ENCODE data around the gene HMGN1.
A peak's percentile ranks its signal among the peaks of the same experiment; 100 is the strongest.

The HMGN1 gene

GRCh38 chr21:39346206-39346605 is 2.7 kb downstream of the HMGN1 start:
- Histone ChIP-seq H4K20me1 (ENCODE audit: insufficient read depth, low read length, poor library complexity, severe bottlenecking) (peaks cover 55% of the 10 kb centered on the region), H2AFZ (ENCODE audit: low read length) (no peak overlapping the region), H3K4me3 (ENCODE audit: low read length, poor library complexity, severe bottlenecking) (peak overlapping the region; percentile 98), H3F3A (ENCODE audit: low read depth) (0 out of 2 replicates have a peak, but pooled peaks cover 7% of the 10 kb centered on the region), H3K36me3 (ENCODE audit: insufficient read depth, low read length) (peaks cover 45% of the 10 kb centered on the region), H3K79me2 (ENCODE audit: insufficient read depth, low read length) (peaks cover 67% of the 10 kb centered on the region), H3K9ac (ENCODE audit: low read depth, low read length, poor library complexity, severe bottlenecking) (peak overlapping the region; percentile 96), H3K27me3 (ENCODE audit: insufficient read depth, low read length, poor library complexity, severe bottlenecking) (no peaks in the 10 kb centered on the region), H3K9me3 (ENCODE audit: insufficient read depth, low read depth, low read length) (no peaks in the 10 kb centered on the region), H3K4me2 (ENCODE audit: low read depth, low read length, poor library complexity, severe bottlenecking) (peak overlapping the region; percentile 97), H3K9me2 (replicated peaks; ENCODE audit: low read depth, low read length) (no peaks in the 10 kb centered on the region), H3K4me1 (ENCODE audit: insufficient read depth, low read length, poor library complexity, severe bottlenecking) (peaks cover 39% of the 10 kb centered on the region)
- TF ChIP-seq CTCF (conservative IDR thresholded peaks at IDR 0.05; ENCODE audit: low read length) (no peak), EZH2phosphoT487 (IDR thresholded peaks at IDR 0.05; ENCODE audit: borderline replicate concordance) (no peak)

- Histone ChIP-seq H2AFZ (ENCODE audit: low read length) (no peak overlapping the region), H3K4me3 (ENCODE audit: low read length, poor library complexity, severe bottlenecking) (peak overlapping the region; percentile 98)
- no peak for TF ChIP-seq CTCF (conservative IDR thresholded peaks at IDR 0.05; ENCODE audit: low read length)
- TF ChIP-seq EZH2phosphoT487 (IDR thresholded peaks at IDR 0.05; ENCODE audit: borderline replicate concordance): no peak
These were observed 3.4 kb downstream of the HMGN1 start for GRCh38 chr21:39345440-39345839.

GRCh38 chr21:39344848-39345247 is 4.0 kb downstream of the HMGN1 start:
- Histone ChIP-seq H3K9me3 (ENCODE audit: insufficient read depth, low read depth, low read length) (no peaks in the 10 kb centered on the region), H2AFZ (ENCODE audit: low read length) (no peak overlapping the region), H3F3A (ENCODE audit: low read depth) (0 out of 2 replicates have a peak, but pooled peaks cover 6% of the 10 kb centered on the region), H3K36me3 (ENCODE audit: insufficient read depth, low read length) (peaks cover 51% of the 10 kb centered on the region), H4K20me1 (ENCODE audit: insufficient read depth, low read length, poor library complexity, severe bottlenecking) (peaks cover 55% of the 10 kb centered on the region), H3K4me1 (ENCODE audit: insufficient read depth, low read length, poor library complexity, severe bottlenecking) (peaks cover 31% of the 10 kb centered on the region), H3K27me3 (ENCODE audit: insufficient read depth, low read length, poor library complexity, severe bottlenecking) (no peaks in the 10 kb centered on the region), H3K4me3 (ENCODE audit: low read length, poor library complexity, severe bottlenecking) (peak overlapping the region; percentile 98), H3K79me2 (ENCODE audit: insufficient read depth, low read length) (peaks cover 58% of the 10 kb centered on the region), H3K9ac (ENCODE audit: low read depth, low read length, poor library complexity, severe bottlenecking) (peak overlapping the region; percentile 96), H3K9me2 (replicated peaks; ENCODE audit: low read depth, low read length) (no peaks in the 10 kb centered on the region), H3K4me2 (ENCODE audit: low read depth, low read length, poor library complexity, severe bottlenecking) (peak overlapping the region; percentile 97)
- TF ChIP-seq EZH2phosphoT487 (IDR thresholded peaks at IDR 0.05; ENCODE audit: borderline replicate concordance): no peak
- no peak for TF ChIP-seq CTCF (conservative IDR thresholded peaks at IDR 0.05; ENCODE audit: low read length)

More at GRCh38 chr21:39345440-39345839, 3.4 kb downstream of the HMGN1 start:
- peaks cover 55% of the 10 kb centered on the region for H4K20me1 ChIP-seq (ENCODE audit: insufficient read depth, low read length, poor library complexity, severe bottlenecking)
- peaks cover 64% of the 10 kb centered on the region for H3K79me2 ChIP-seq (ENCODE audit: insufficient read depth, low read length)
- no peaks in the 10 kb centered on the region for H3K27me3 ChIP-seq (ENCODE audit: insufficient read depth, low read length, poor library complexity, severe bottlenecking)
- 0 out of 2 replicates have a peak, but pooled peaks cover 7% of the 10 kb centered on the region for H3F3A ChIP-seq (ENCODE audit: low read depth)
- no peaks in the 10 kb centered on the region for H3K9me3 ChIP-seq (ENCODE audit: insufficient read depth, low read depth, low read length)
- H3K9ac ChIP-seq (ENCODE audit: low read depth, low read length, poor library complexity, severe bottlenecking): peak overlapping the region; percentile 96
- peak overlapping the region; percentile 97 for H3K4me2 ChIP-seq (ENCODE audit: low read depth, low read length, poor library complexity, severe bottlenecking)
- peaks cover 37% of the 10 kb centered on the region for H3K4me1 ChIP-seq (ENCODE audit: insufficient read depth, low read length, poor library complexity, severe bottlenecking)
- H3K9me2 ChIP-seq (replicated peaks; ENCODE audit: low read depth, low read length): no peaks in the 10 kb centered on the region
- H3K36me3 ChIP-seq (ENCODE audit: insufficient read depth, low read length): peaks cover 51% of the 10 kb centered on the region

Data from Loucy (cell line).